ENCODE data around the gene KBTBD7.

DNA sequence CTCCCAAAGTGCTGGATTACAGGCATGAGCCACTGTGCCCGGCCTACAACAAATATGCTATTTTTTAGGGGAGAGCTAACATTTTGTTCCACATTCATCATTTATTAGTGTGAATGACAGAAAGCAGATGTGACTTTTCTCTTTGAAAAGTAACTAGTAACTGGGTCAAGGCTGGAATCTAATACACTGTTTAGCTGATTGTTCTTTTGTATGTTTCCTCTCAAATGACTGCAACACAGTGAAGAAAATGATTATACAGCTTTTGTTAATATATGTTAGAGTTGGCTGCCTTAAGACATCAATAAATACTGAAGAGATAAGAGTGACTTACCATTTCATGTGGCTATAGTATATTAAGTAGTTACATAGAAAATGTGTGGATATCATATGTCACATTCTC is 42.0 kb upstream of the KBTBD7 start:
- no peak for TF ChIP-seq CTCF (conservative IDR thresholded peaks at IDR 0.05; ENCODE audit: low read depth in 2 of 2)
- TF ChIP-seq EZH2phosphoT487 (IDR thresholded peaks at IDR 0.05; ENCODE audit: unreplicated experiment): no peak
- no peak for TF ChIP-seq POLR2AphosphoS5 (IDR thresholded peaks at IDR 0.05; ENCODE audit: low read depth)
- TF ChIP-seq EZH2 (IDR thresholded peaks at IDR 0.05; ENCODE audit: low read depth, unreplicated experiment): no peak
- no peak for TF ChIP-seq REST (IDR thresholded peaks at IDR 0.05; ENCODE audit: unreplicated experiment)
- TF ChIP-seq, protein P1, sequence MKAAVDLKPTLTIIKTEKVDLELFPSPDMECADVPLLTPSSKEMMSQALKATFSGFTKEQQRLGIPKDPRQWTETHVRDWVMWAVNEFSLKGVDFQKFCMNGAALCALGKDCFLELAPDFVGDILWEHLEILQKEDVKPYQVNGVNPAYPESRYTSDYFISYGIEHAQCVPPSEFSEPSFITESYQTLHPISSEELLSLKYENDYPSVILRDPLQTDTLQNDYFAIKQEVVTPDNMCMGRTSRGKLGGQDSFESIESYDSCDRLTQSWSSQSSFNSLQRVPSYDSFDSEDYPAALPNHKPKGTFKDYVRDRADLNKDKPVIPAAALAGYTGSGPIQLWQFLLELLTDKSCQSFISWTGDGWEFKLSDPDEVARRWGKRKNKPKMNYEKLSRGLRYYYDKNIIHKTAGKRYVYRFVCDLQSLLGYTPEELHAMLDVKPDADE (IDR thresholded peaks at IDR 0.05): no peak
- no peak for TF ChIP-seq CREB1 (CRISPR knock-in tag; IDR thresholded peaks at IDR 0.05; ENCODE audit: low read depth)
- no peak for TF ChIP-seq NANOG (IDR thresholded peaks at IDR 0.05; ENCODE audit: borderline replicate concordance)
- no peak for TF ChIP-seq STAT1 (IDR thresholded peaks at IDR 0.05; ENCODE audit: unreplicated experiment)
